ENCODE data around the gene SNRPD1. TPM values are rescaled to one million over a fixed set of nuclear protein-coding genes. Genes with fewer than 3 reads are reported as not detected.
"Not testable (repeated sequence)": the region's sequence is repeated elsewhere in the genome, so short reads cannot be mapped to it uniquely, and the experiment has no call there.

The SNRPD1 gene
- total and polyA plus RNA-seq, 9 donors = 61.2 to 140 (median 109) TPM

- no peaks in the 10 kb centered on the region for H3K4me1 ChIP-seq (ENCODE audit: control insufficient read depth, insufficient read depth, low read length)
- no peaks in the 10 kb centered on the region for H3K9me3 ChIP-seq (replicated peaks; ENCODE audit: control insufficient read depth, low read depth, low read length)
- H3K36me3 ChIP-seq (ENCODE audit: control insufficient read depth, insufficient read depth, low read length) = peaks cover 16% of the 10 kb centered on the region
- H3K27ac ChIP-seq (ENCODE audit: low read length) = no peak overlapping the region
- 89% methylated on average over 1 of the region's 4 CpGs for WGBS (ENCODE audit: insufficient coverage)
- DNase-seq = no peak
- H3K4me3 ChIP-seq (ENCODE audit: low read length) = no peak overlapping the region
- H3K27me3 ChIP-seq (ENCODE audit: control insufficient read depth, insufficient read depth, low read length) = no peaks in the 10 kb centered on the region
Observed at GRCh38 chr18:21634588-21635199, 22.6 kb downstream of the SNRPD1 start.

DNA sequence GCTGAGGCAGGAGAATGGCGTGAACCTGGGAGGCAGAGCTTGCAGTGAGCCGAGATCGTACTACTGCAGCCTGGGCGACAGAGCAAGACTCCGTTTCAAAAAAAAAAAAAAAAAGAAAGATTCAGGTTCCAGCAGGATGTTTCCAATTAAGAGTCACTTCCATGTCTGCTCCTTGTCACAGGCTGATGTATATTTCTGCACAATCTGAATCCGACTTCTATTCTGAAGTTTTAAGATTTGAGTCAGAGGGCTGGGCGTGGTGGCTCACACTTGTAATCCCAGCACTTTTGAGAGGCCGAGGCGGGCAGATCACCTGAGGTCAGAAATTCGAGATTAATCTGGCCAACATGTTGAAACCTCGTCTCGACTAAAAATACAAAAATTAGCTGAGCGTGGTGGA lies 24.7 kb downstream of the SNRPD1 start:
- Histone ChIP-seq H3K4me3 (ENCODE audit: low read length) (no peak overlapping the region), H3K27ac (ENCODE audit: low read length) (no peak overlapping the region)
- WGBS (ENCODE audit: insufficient coverage) = 70% methylated on average over 11 of the region's 13 CpGs

GRCh38 chr18:21638822-21639221 lies 26.7 kb downstream of the SNRPD1 start:
- no peaks in the 10 kb centered on the region for H3K9me3 ChIP-seq (replicated peaks; ENCODE audit: control insufficient read depth, low read depth, low read length)
- WGBS (ENCODE audit: insufficient coverage) = 100% methylated on average over 1 of the region's 3 CpGs
- H3K36me3 ChIP-seq (ENCODE audit: control insufficient read depth, insufficient read depth, low read length) = peaks cover 4% of the 10 kb centered on the region

More for the DNA sequence above, 24.7 kb downstream of the SNRPD1 start:
- H3K9me3 ChIP-seq (replicated peaks; ENCODE audit: control insufficient read depth, low read depth, low read length) = no peaks in the 10 kb centered on the region
- H3K27me3 ChIP-seq (ENCODE audit: control insufficient read depth, insufficient read depth, low read length) = no peaks in the 10 kb centered on the region
- no peaks in the 10 kb centered on the region for H3K4me1 ChIP-seq (ENCODE audit: control insufficient read depth, insufficient read depth, low read length)
- no peak for DNase-seq
- peaks cover 9% of the 10 kb centered on the region for H3K36me3 ChIP-seq (ENCODE audit: control insufficient read depth, insufficient read depth, low read length)

DNA sequence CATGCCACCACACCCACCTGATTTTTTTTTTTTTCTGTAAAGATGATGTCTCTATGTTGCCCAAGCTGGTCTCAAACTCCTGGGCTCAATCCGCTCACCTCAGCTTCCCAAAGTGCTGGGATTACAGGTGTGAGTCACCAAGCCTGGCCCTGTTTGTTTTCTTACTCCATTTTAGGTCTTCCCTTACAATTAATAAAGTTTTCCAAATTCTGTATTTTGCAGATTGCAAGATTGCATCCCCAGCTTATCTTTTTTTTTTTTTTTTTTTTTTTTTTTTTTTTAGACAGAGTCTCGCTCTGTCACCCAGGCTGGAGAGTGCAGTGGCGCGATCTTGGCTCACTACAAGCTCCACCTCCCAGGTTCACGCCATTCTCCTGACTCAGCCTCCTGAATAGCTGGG lies 28.3 kb downstream of the SNRPD1 start:
- H3K4me1 ChIP-seq (ENCODE audit: control insufficient read depth, insufficient read depth, low read length); H3K27ac ChIP-seq (ENCODE audit: low read length); H3K36me3 ChIP-seq (ENCODE audit: control insufficient read depth, insufficient read depth, low read length); H3K27me3 ChIP-seq (ENCODE audit: control insufficient read depth, insufficient read depth, low read length); H3K4me3 ChIP-seq (ENCODE audit: low read length); DNase-seq; H3K9me3 ChIP-seq (replicated peaks; ENCODE audit: control insufficient read depth, low read depth, low read length): not testable (repeated sequence)
- no CpG with 5 or more reads among the region's 5 CpGs for WGBS (ENCODE audit: insufficient coverage)

More at GRCh38 chr18:21638822-21639221, 26.7 kb downstream of the SNRPD1 start:
- Histone ChIP-seq H3K4me3 (ENCODE audit: low read length) (no peak overlapping the region), H3K27ac (ENCODE audit: low read length) (no peak overlapping the region), H3K27me3 (ENCODE audit: control insufficient read depth, insufficient read depth, low read length) (no peaks in the 10 kb centered on the region), H3K4me1 (ENCODE audit: control insufficient read depth, insufficient read depth, low read length) (no peaks in the 10 kb centered on the region)
- DNase-seq = no peak

- Histone ChIP-seq H3K36me3 (ENCODE audit: control insufficient read depth, insufficient read depth, low read length) (no peaks in the 10 kb centered on the region), H3K27ac (ENCODE audit: low read length) (no peak overlapping the region), H3K27me3 (ENCODE audit: control insufficient read depth, insufficient read depth, low read length) (no peaks in the 10 kb centered on the region), H3K9me3 (replicated peaks; ENCODE audit: control insufficient read depth, low read depth, low read length) (no peaks in the 10 kb centered on the region), H3K4me3 (ENCODE audit: low read length) (no peak overlapping the region), H3K4me1 (ENCODE audit: control insufficient read depth, insufficient read depth, low read length) (no peaks in the 10 kb centered on the region)
- no peak for DNase-seq
- WGBS (ENCODE audit: insufficient coverage) = no CpG with 5 or more reads among the region's 1 CpG
Observed at GRCh38 chr18:21650311-21650710, 38.2 kb downstream of the SNRPD1 start.

- H3K27me3 ChIP-seq (ENCODE audit: control insufficient read depth, insufficient read depth, low read length) = no peaks in the 10 kb centered on the region
- no peak overlapping the region for H3K27ac ChIP-seq (ENCODE audit: low read length)
- H3K36me3 ChIP-seq (ENCODE audit: control insufficient read depth, insufficient read depth, low read length) = no peaks in the 10 kb centered on the region
- no peaks in the 10 kb centered on the region for H3K9me3 ChIP-seq (replicated peaks; ENCODE audit: control insufficient read depth, low read depth, low read length)
- 94% methylated on average over 4 of the region's 4 CpGs for WGBS (ENCODE audit: insufficient coverage)
- no peak for DNase-seq
- H3K4me3 ChIP-seq (ENCODE audit: low read length) = no peak overlapping the region
- no peaks in the 10 kb centered on the region for H3K4me1 ChIP-seq (ENCODE audit: control insufficient read depth, insufficient read depth, low read length)
Observed at GRCh38 chr18:21652073-21652472, 40.0 kb downstream of the SNRPD1 start.

DNA sequence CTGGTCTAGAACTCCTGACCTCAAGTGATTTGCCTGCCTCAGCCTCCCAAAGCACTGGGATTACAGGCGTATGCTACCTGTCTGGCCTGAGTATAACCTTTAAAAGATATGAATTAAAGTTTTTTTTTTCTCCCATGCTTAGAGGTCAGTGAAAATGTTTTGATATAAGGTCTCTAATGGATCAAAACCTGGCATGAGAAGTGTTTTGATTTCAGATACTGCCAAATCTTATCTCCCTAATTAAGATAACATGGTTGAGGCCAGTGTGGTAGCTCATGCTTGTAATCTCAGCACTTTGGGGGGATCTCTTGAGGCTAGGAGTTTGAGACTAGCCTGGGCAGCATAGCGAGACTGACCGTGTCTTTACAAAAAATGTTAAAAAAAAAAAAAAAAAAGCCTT lies 41.2 kb downstream of the SNRPD1 start:
- DNase-seq = no peak
- no peaks in the 10 kb centered on the region for H3K36me3 ChIP-seq (ENCODE audit: control insufficient read depth, insufficient read depth, low read length)
- no CpG with 5 or more reads among the region's 3 CpGs for WGBS (ENCODE audit: insufficient coverage)

DNA sequence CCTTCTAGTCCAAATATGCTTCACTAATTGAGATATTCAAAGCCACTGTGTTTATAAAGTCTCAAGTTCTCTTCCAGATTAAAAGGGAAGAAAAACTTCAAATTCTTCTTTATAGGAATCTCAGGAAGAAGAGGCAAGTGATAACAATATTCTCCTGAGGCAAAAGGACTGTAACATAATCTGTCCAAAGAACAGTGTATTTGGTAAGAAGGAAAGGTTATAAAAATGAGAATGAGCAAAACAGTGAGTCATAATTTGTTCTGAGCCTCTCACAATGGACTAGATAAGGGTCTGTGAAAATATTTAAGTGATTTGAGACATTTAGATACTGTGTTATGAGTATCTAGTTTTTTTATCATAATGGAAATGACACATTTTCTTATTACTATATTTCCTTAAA lies 44.3 kb downstream of the SNRPD1 start:
- Histone ChIP-seq H3K27me3 (ENCODE audit: control insufficient read depth, insufficient read depth, low read length) (no peaks in the 10 kb centered on the region), H3K9me3 (replicated peaks; ENCODE audit: control insufficient read depth, low read depth, low read length) (no peaks in the 10 kb centered on the region), H3K36me3 (ENCODE audit: control insufficient read depth, insufficient read depth, low read length) (no peaks in the 10 kb centered on the region), H3K4me3 (ENCODE audit: low read length) (no peak overlapping the region), H3K4me1 (ENCODE audit: control insufficient read depth, insufficient read depth, low read length) (no peaks in the 10 kb centered on the region), H3K27ac (ENCODE audit: low read length) (no peak overlapping the region)
- no peak for DNase-seq

More for the DNA sequence above, 41.2 kb downstream of the SNRPD1 start:
- H3K9me3 ChIP-seq (replicated peaks; ENCODE audit: control insufficient read depth, low read depth, low read length) = no peaks in the 10 kb centered on the region
- no peaks in the 10 kb centered on the region for H3K27me3 ChIP-seq (ENCODE audit: control insufficient read depth, insufficient read depth, low read length)
- H3K4me1 ChIP-seq (ENCODE audit: control insufficient read depth, insufficient read depth, low read length) = no peaks in the 10 kb centered on the region
- H3K27ac ChIP-seq (ENCODE audit: low read length) = no peak overlapping the region
- H3K4me3 ChIP-seq (ENCODE audit: low read length) = no peak overlapping the region

DNA sequence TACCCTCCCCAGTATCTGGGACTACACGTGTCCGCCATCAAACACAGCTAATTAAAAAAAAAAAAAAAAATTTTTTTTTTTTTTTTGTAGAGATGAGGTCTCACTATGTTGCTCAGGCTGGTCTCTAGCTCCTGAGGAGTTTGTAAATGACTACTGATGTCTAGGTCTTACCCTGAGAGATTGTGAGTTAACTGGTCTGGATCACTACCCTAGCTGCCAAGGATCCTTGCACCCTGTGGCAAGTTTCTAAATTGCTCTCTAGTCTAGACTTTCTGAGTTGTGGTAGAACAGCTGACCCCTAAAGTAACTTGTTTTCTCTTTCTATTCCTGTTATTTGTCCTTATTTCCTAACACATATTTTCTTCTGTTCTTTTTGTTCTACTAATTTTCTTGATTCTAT lies 48.0 kb downstream of the SNRPD1 start:
- Histone ChIP-seq H3K27me3 (ENCODE audit: control insufficient read depth, insufficient read depth, low read length) (no peaks in the 10 kb centered on the region), H3K36me3 (ENCODE audit: control insufficient read depth, insufficient read depth, low read length) (no peaks in the 10 kb centered on the region), H3K4me1 (ENCODE audit: control insufficient read depth, insufficient read depth, low read length) (no peaks in the 10 kb centered on the region), H3K9me3 (replicated peaks; ENCODE audit: control insufficient read depth, low read depth, low read length) (no peaks in the 10 kb centered on the region), H3K27ac (ENCODE audit: low read length) (no peak overlapping the region), H3K4me3 (ENCODE audit: low read length) (no peak overlapping the region)
- WGBS (ENCODE audit: insufficient coverage) = no CpG with 5 or more reads among the region's 2 CpGs
- no peak for DNase-seq

- WGBS (ENCODE audit: insufficient coverage) = 78% methylated on average over 3 of the region's 9 CpGs
- DNase-seq = no peak
- no peaks in the 10 kb centered on the region for H3K36me3 ChIP-seq (ENCODE audit: control insufficient read depth, insufficient read depth, low read length)
Observed at GRCh38 chr18:21662581-21662980, 50.5 kb downstream of the SNRPD1 start.

DNA sequence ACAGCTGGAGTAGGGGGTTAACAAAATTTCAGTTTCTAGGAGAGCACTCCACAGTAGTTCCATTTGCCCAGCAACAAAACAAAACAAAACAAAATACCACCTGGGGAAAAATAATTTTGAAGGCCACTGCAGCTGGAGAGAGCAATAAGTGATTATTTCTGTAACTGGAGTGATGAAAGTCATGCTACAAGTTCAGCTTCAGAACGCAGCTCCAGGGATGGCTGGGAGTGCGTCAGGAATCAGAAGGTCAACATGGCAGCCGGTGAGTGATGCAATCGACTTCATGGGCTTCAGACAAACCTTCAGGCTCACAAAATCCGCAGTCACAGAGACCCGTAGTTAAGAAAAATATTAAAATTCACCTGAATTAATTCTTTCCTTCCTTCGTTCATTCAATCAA lies 51.5 kb downstream of the SNRPD1 start:
- Histone ChIP-seq H3K9me3 (replicated peaks; ENCODE audit: control insufficient read depth, low read depth, low read length) (no peaks in the 10 kb centered on the region), H3K4me3 (ENCODE audit: low read length) (no peak overlapping the region), H3K4me1 (ENCODE audit: control insufficient read depth, insufficient read depth, low read length) (no peaks in the 10 kb centered on the region), H3K27me3 (ENCODE audit: control insufficient read depth, insufficient read depth, low read length) (no peaks in the 10 kb centered on the region), H3K27ac (ENCODE audit: low read length) (peak overlapping the region; percentile 76), H3K36me3 (ENCODE audit: control insufficient read depth, insufficient read depth, low read length) (no peaks in the 10 kb centered on the region)
- DNase-seq = peak; percentile 92
- WGBS (ENCODE audit: insufficient coverage) = 20% methylated on average over 1 of the region's 7 CpGs

More at GRCh38 chr18:21662581-21662980, 50.5 kb downstream of the SNRPD1 start:
- H3K27ac ChIP-seq (ENCODE audit: low read length) = no peak overlapping the region
- no peaks in the 10 kb centered on the region for H3K9me3 ChIP-seq (replicated peaks; ENCODE audit: control insufficient read depth, low read depth, low read length)
- no peak overlapping the region for H3K4me3 ChIP-seq (ENCODE audit: low read length)
- H3K4me1 ChIP-seq (ENCODE audit: control insufficient read depth, insufficient read depth, low read length) = no peaks in the 10 kb centered on the region
- no peaks in the 10 kb centered on the region for H3K27me3 ChIP-seq (ENCODE audit: control insufficient read depth, insufficient read depth, low read length)

All from muscle of leg (tissue), 11 donors.